Left lung (tissue), 10 donors: Measurements from ENCODE around the gene AGMO. TPM values are rescaled to one million over a fixed set of nuclear protein-coding genes. Genes with fewer than 3 reads are reported as not detected.

Experiments
- ATAC-seq: fragments of 200-7000 bp; cut with Tn5 transposase; one replicate; pipeline ENCODE4 v1.9.1; 2020; ENCODE audit warnings: moderate library complexity
- DNase-seq, 4 donors: peaks; one replicate each; pipeline ENCODE4 v3.0.0-alpha.2; 2013 to 2020
- H3K27ac ChIP-seq, 2 donors: fragments of 200-600 bp; sonication (generic) in 1 of 2; one replicate each; pipeline versions ENCODE4 v1.5.0 to v1.8.0; 2020 to 2021
- H3K27me3 ChIP-seq, 2 donors: fragments of 200-600 bp; sonication (generic) in 1 of 2; one replicate each; pipeline versions ENCODE4 v1.5.0 to v1.8.0; 2020 to 2021
- H3K36me3 ChIP-seq, 2 donors: fragments of 200-600 bp; sonication (generic) in 1 of 2; one replicate each; pipeline versions ENCODE4 v1.5.0 to v1.8.0; 2020 to 2021
- H3K4me1 ChIP-seq, 2 donors: fragments of 200-600 bp; one replicate each; pipeline ENCODE4 v1.8.0; 2021
- H3K4me3 ChIP-seq, 2 donors: fragments of 200-600 bp; sonication (generic) in 1 of 2; one replicate each; pipeline versions ENCODE4 v1.5.0 to v1.8.0; 2020 to 2021; ENCODE audit warnings: mild to moderate bottlenecking in 1 of 2
- H3K9me3 ChIP-seq, 2 donors: fragments of 200-600 bp; sonication (generic) in 1 of 2; one replicate each; pipeline versions ENCODE4 v1.5.0 to v1.8.0; 2020 to 2021
- CTCF ChIP-seq, 2 donors: fragments of 200-600 bp; sonication (generic) in 1 of 2; IDR thresholded peaks; one replicate each; pipeline versions ENCODE4 v1.5.0 to v1.8.0; 2021; ENCODE audit warnings: antibody characterized with exemption in 2 of 2
- intact Hi-C, 2 donors: fragments of 100-400 bp; cut with DNase I; formaldehyde crosslinking; loops; one replicate each; pipeline versions ENCODE4 v1.11.2 to v1.14.2; 2022
- polyA plus RNA-seq, 6 donors: library from polyadenylated mRNA; unstranded; fragments of 120-200 nt; gene quantifications; one replicate each; pipeline ENCODE4 v1.2.1, GENCODE V29; 2013; ENCODE audit not compliant: insufficient read length in 6 of 6
- total RNA-seq, 2 donors: library from RNA; stranded (reverse); fragmentation: NEBNext Ultra II Directional; extraction: Animal tissue kit (Norgen Biotek cat#: 25700); gene quantifications; one replicate each; pipeline ENCODE4 v1.2.1, GENCODE V29; 2021
- donor health status: DM: no; HTN: yes; CAD: no.
- donor health status: DM: no; HTN: no; CAD: no.

AGMO gene
- total and polyA plus RNA-seq, 8 donors, result 0.32 to 0.85 (median 0.42) TPM

GRCh38 chr7:15174485-15174884 is 387.3 kb downstream of the AGMO start:
- H3K27ac ChIP-seq, result no peak overlapping the region
- ATAC-seq, result no peak

GRCh38 chr7:15168489-15168888 is 393.3 kb downstream of the AGMO start:
- H3K4me3 ChIP-seq, result no peak overlapping the region
- H3K9me3 ChIP-seq, result no peaks in the 10 kb centered on the region
- DNase-seq (no peak), ATAC-seq (no peak)
- no peaks in the 10 kb centered on the region for H3K27me3 ChIP-seq
- no peak for TF ChIP-seq CTCF (IDR thresholded peaks at IDR 0.05)
- H3K4me1 ChIP-seq, result no peaks in the 10 kb centered on the region
- intact Hi-C loops, result no loop called here
- no peaks in the 10 kb centered on the region for H3K36me3 ChIP-seq
- no peak overlapping the region for H3K27ac ChIP-seq

More at GRCh38 chr7:15174485-15174884, 387.3 kb downstream of the AGMO start:
- DNase-seq, result no peak
- Histone ChIP-seq H3K9me3 (no peaks in the 10 kb centered on the region), H3K27me3 (no peaks in the 10 kb centered on the region), H3K36me3 (no peaks in the 10 kb centered on the region), H3K4me3 (no peak overlapping the region), H3K4me1 (no peaks in the 10 kb centered on the region)
- intact Hi-C loops, result no loop called here
- no peak for TF ChIP-seq CTCF (IDR thresholded peaks at IDR 0.05)

GRCh38 chr7:15167912-15168311 is 393.9 kb downstream of the AGMO start:
- Histone ChIP-seq H3K4me1 (no peaks in the 10 kb centered on the region), H3K27ac (no peak overlapping the region), H3K27me3 (no peaks in the 10 kb centered on the region), H3K4me3 (no peak overlapping the region), H3K9me3 (no peaks in the 10 kb centered on the region), H3K36me3 (no peaks in the 10 kb centered on the region)
- TF ChIP-seq CTCF (IDR thresholded peaks at IDR 0.05), result no peak
- no peak for ATAC-seq
- DNase-seq, result no peak
- intact Hi-C loops, result no loop called here

- no peak for ATAC-seq
- Histone ChIP-seq H3K4me1 (no peaks in the 10 kb centered on the region), H3K9me3 (no peaks in the 10 kb centered on the region), H3K27me3 (no peaks in the 10 kb centered on the region), H3K27ac (no peak overlapping the region), H3K36me3 (no peaks in the 10 kb centered on the region), H3K4me3 (no peak overlapping the region)
- DNase-seq, result no peak
- TF ChIP-seq CTCF (IDR thresholded peaks at IDR 0.05), result no peak
- intact Hi-C loops, result no loop called here
These were observed 395.2 kb downstream of the AGMO start for GRCh38 chr7:15166620-15167019.

- Histone ChIP-seq H3K27ac (no peak overlapping the region), H3K27me3 (no peaks in the 10 kb centered on the region), H3K4me3 (no peak overlapping the region), H3K9me3 (no peaks in the 10 kb centered on the region), H3K36me3 (no peaks in the 10 kb centered on the region), H3K4me1 (no peaks in the 10 kb centered on the region)
- ATAC-seq (no peak), DNase-seq (no peak)
- intact Hi-C loops, result no loop called here
- no peak for TF ChIP-seq CTCF (IDR thresholded peaks at IDR 0.05)
These were observed 402.6 kb downstream of the AGMO start for GRCh38 chr7:15159261-15159660.
